Activated naive CD4-positive, alpha-beta T cell treated with anti-CD3 and anti-CD28 coated beads, Interleukin-2, amount 50 U/mL, for 72 hours (primary cell): ENCODE measurements around the gene HADHB. TPM values are rescaled to one million over a fixed set of nuclear protein-coding genes. Genes with fewer than 3 reads are reported as not detected.
"Not testable (repeated sequence)": the region's sequence is repeated elsewhere in the genome, so short reads cannot be mapped to it uniquely, and the experiment has no call there.

Experiments
- ATAC-seq, 2 donors: fragments of 150-1000 bp; cut with Tn5 transposase; 2 replicates each; pipeline ENCODE4 v1.10.0; 2021; ENCODE audit warnings: mild to moderate bottlenecking in 2 of 2, moderate library complexity in 2 of 2
- DNase-seq, 2 donors: peaks; one replicate each; pipeline ENCODE4 v3.0.0; 2021 to 2022; ENCODE audit warnings: low spot score in 2 of 2
- H3K27ac Mint-ChIP-seq, 2 donors: one replicate each; pipeline ENCODE4 v1.8.0; 2022; ENCODE audit warnings: mild to moderate bottlenecking in 2 of 2, mixed read lengths in 2 of 2
- H3K36me3 Mint-ChIP-seq, 2 donors: one replicate each; pipeline ENCODE4 v1.8.0; 2022; ENCODE audit warnings: mixed read lengths in 2 of 2
- H3K9me3 Mint-ChIP-seq, 2 donors: one replicate each; pipeline ENCODE4 v1.8.0; 2022; ENCODE audit warnings: mixed read lengths in 2 of 2
- total RNA-seq, 2 donors: library from RNA; stranded (reverse); gene quantifications; one replicate each; pipeline ENCODE4 v1.2.3, GENCODE V29; 2022

Gene HADHB
- total RNA-seq, 2 donors from 2014 or later, result 60.8 to 74.1 TPM

- no peak overlapping the region for H3K27ac Mint-ChIP-seq
These were observed 6.9 kb upstream of the HADHB start for GRCh38 chr2:26237868-26238267.

GRCh38 chr2:26238311-26238958 is 6.3 kb upstream of the HADHB start:
- Mint-ChIP-seq H3K27ac (no peak overlapping the region), H3K9me3 (no peaks in the 10 kb centered on the region), H3K36me3 (peaks cover 7 to 15% of the 10 kb centered on the region in 2 donors)
- ATAC-seq, result no peak
- DNase-seq, result no peak

More at GRCh38 chr2:26237868-26238267, 6.9 kb upstream of the HADHB start:
- no peak for ATAC-seq
- Mint-ChIP-seq H3K9me3 (no peaks in the 10 kb centered on the region), H3K36me3 (peaks cover 2 to 12% of the 10 kb centered on the region in 2 donors)
- DNase-seq, result no peak

GRCh38 chr2:26241928-26242436 is 2.8 kb upstream of the HADHB start:
- Mint-ChIP-seq H3K36me3 (peaks cover 22 to 29% of the 10 kb centered on the region in 2 donors), H3K27ac (peak overlapping the region in 1 of 2 donors; percentile 97)

GRCh38 chr2:26243470-26244308 is 1.1 kb upstream of the HADHB start:
- Mint-ChIP-seq H3K36me3 (peaks cover 22 to 29% of the 10 kb centered on the region in 2 donors), H3K9me3 (no peaks in the 10 kb centered on the region), H3K27ac (peak overlapping the region; percentile 97 to 98)
- ATAC-seq (peak; percentile 5 to 9), DNase-seq (no peak)

More at GRCh38 chr2:26241928-26242436, 2.8 kb upstream of the HADHB start:
- DNase-seq (no peak), ATAC-seq (no peak)
- no peaks in the 10 kb centered on the region for H3K9me3 Mint-ChIP-seq

- peaks cover 22 to 29% of the 10 kb centered on the region in 2 donors for H3K36me3 Mint-ChIP-seq
- ATAC-seq, result peak; percentile 21 to 58
- DNase-seq, result peak; percentile 43 to 67
- H3K27ac Mint-ChIP-seq, result peak overlapping the region; percentile 97 to 100
- H3K9me3 Mint-ChIP-seq, result no peaks in the 10 kb centered on the region
These were observed 543 bp downstream of the HADHB start for GRCh38 chr2:26245231-26245732.

GRCh38 chr2:26245810-26246209 is 1.1 kb downstream of the HADHB start:
- Mint-ChIP-seq H3K36me3 (peaks cover 22 to 29% of the 10 kb centered on the region in 2 donors), H3K27ac (peak overlapping the region; percentile 97 to 100), H3K9me3 (no peaks in the 10 kb centered on the region)
- peak in 1 of 2 donors; percentile 8 for DNase-seq
- peak; percentile 53 to 60 for ATAC-seq

- Mint-ChIP-seq H3K9me3 (no peaks in the 10 kb centered on the region), H3K36me3 (peaks cover 22 to 29% of the 10 kb centered on the region in 2 donors), H3K27ac (peak overlapping the region in 1 of 2 donors; percentile 66)
- DNase-seq, result peak in 1 of 2 donors; percentile 27
- no peak for ATAC-seq
These were observed 2.1 kb downstream of the HADHB start for GRCh38 chr2:26246818-26247217.

- no peak overlapping the region for H3K27ac Mint-ChIP-seq
- H3K36me3 Mint-ChIP-seq, result peaks cover 8 to 11% of the 10 kb centered on the region in 2 donors
- H3K9me3 Mint-ChIP-seq, result no peaks in the 10 kb centered on the region
- DNase-seq (no peak), ATAC-seq (no peak)
These were observed 4.9 kb downstream of the HADHB start for GRCh38 chr2:26249625-26250024.

- no peak overlapping the region for H3K27ac Mint-ChIP-seq
- no peak for DNase-seq
- no peaks in the 10 kb centered on the region for H3K9me3 Mint-ChIP-seq
These were observed 7.2 kb downstream of the HADHB start for GRCh38 chr2:26251893-26252292.

GRCh38 chr2:26255759-26256384 is 11.1 kb downstream of the HADHB start:
- DNase-seq (no peak), ATAC-seq (no peak)
- peaks cover 0 to 10% of the 10 kb centered on the region in 2 donors for H3K36me3 Mint-ChIP-seq
- no peaks in the 10 kb centered on the region for H3K9me3 Mint-ChIP-seq
- H3K27ac Mint-ChIP-seq, result no peak overlapping the region

More at GRCh38 chr2:26251893-26252292, 7.2 kb downstream of the HADHB start:
- no peaks in the 10 kb centered on the region for H3K36me3 Mint-ChIP-seq
- no peak for ATAC-seq

- H3K36me3 Mint-ChIP-seq, result peaks cover 0 to 10% of the 10 kb centered on the region in 2 donors
- not testable (repeated sequence) for ATAC-seq, H3K9me3 Mint-ChIP-seq, H3K27ac Mint-ChIP-seq, DNase-seq
These were observed 14.1 kb downstream of the HADHB start for GRCh38 chr2:26258836-26259235.

GRCh38 chr2:26268213-26268612 is 23.5 kb downstream of the HADHB start:
- ATAC-seq (no peak), DNase-seq (no peak)
- Mint-ChIP-seq H3K36me3 (no peaks in the 10 kb centered on the region), H3K27ac (no peak overlapping the region), H3K9me3 (no peaks in the 10 kb centered on the region)

GRCh38 chr2:26268670-26269385 is 24.1 kb downstream of the HADHB start:
- not testable (repeated sequence) for H3K36me3 Mint-ChIP-seq, ATAC-seq, H3K9me3 Mint-ChIP-seq, DNase-seq, H3K27ac Mint-ChIP-seq

GRCh38 chr2:26269571-26270158 is 24.9 kb downstream of the HADHB start:
- Mint-ChIP-seq H3K9me3 (no peaks in the 10 kb centered on the region), H3K27ac (no peak overlapping the region), H3K36me3 (no peaks in the 10 kb centered on the region)
- no peak for ATAC-seq
- DNase-seq, result no peak

GRCh38 chr2:26270373-26270772 is 25.6 kb downstream of the HADHB start:
- peak in 1 of 2 donors; percentile 68 for ATAC-seq
- Mint-ChIP-seq H3K9me3 (no peaks in the 10 kb centered on the region), H3K36me3 (no peaks in the 10 kb centered on the region), H3K27ac (peak overlapping the region in 1 of 2 donors; percentile 9)
- DNase-seq, result no peak

GRCh38 chr2:26273501-26273900 is 28.8 kb downstream of the HADHB start:
- Mint-ChIP-seq H3K27ac (no peak overlapping the region), H3K36me3 (no peaks in the 10 kb centered on the region), H3K9me3 (no peaks in the 10 kb centered on the region)
- DNase-seq (no peak), ATAC-seq (no peak)
